ENCODE data around the gene PYROXD2. TPM values are rescaled to one million over a fixed set of nuclear protein-coding genes. Genes with fewer than 3 reads are reported as not detected.

PYROXD2 gene
- total and polyA plus RNA-seq, 2 of the 13 experiments (the other 11 are each of a cell fraction or from before 2014, with no cell fraction given) = 2.0 to 6.2 TPM

- TF ChIP-seq FOXK1 (CRISPR knock-in tag; IDR thresholded peaks at IDR 0.05; ENCODE audit: borderline replicate concordance, low read depth) = peak; percentile 82; the same call in 1 of the 2 replicates
- TF ChIP-seq SKI (IDR thresholded peaks at IDR 0.05; ENCODE audit: partially characterized antibody) = peak; percentile 14
- TF ChIP-seq PBX3 (CRISPR knock-in tag; IDR thresholded peaks at IDR 0.05; ENCODE audit: borderline replicate concordance) = no peak
- TF ChIP-seq SOX13 (IDR thresholded peaks at IDR 0.05) = no peak
- no peak; a peak in 1 of 4 replicates for TF ChIP-seq SOX13 (CRISPR knock-in tag; conservative IDR thresholded peaks at IDR 0.05 in 1 of 2, IDR thresholded peaks at IDR 0.05 in 1 of 2)
- TF ChIP-seq ATF2 (CRISPR knock-in tag; IDR thresholded peaks at IDR 0.05) = peak; percentile 26; the same call in 1 of the 2 replicates
- peak in 1 of 2 experiments; percentile 85; a peak in 2 of 4 replicates for TF ChIP-seq ATF4 (CRISPR knock-in tag; IDR thresholded peaks at IDR 0.05)
- no peak for TF ChIP-seq HMGA1 (CRISPR knock-in tag; conservative IDR thresholded peaks at IDR 0.05)
- TF ChIP-seq BCLAF1 (IDR thresholded peaks at IDR 0.05) = no peak
- TF ChIP-seq AGO1 (IDR thresholded peaks at IDR 0.05; ENCODE audit: low read depth, low read length, poor library complexity, severe bottlenecking) = no peak
- peak; percentile 97 for TF ChIP-seq JUN (CRISPR knock-in tag; IDR thresholded peaks at IDR 0.05)
- TF ChIP-seq ZNF513 (CRISPR knock-in tag; conservative IDR thresholded peaks at IDR 0.05) = no peak
- no peak for TF ChIP-seq ZNF737 (CRISPR knock-in tag; IDR thresholded peaks at IDR 0.05; ENCODE audit: borderline replicate concordance)
- no peak for TF ChIP-seq ARID2 (CRISPR knock-in tag; IDR thresholded peaks at IDR 0.05; ENCODE audit: borderline replicate concordance)
- TF ChIP-seq ZNF12 (CRISPR knock-in tag; IDR thresholded peaks at IDR 0.05) = 0 out of 2 replicates have a peak, but pooled peaks have one; percentile 19
- TF ChIP-seq THAP11 (CRISPR knock-in tag; IDR thresholded peaks at IDR 0.05) = 0 out of 2 replicates have a peak, but pooled peaks have one; percentile 27
- no peak for TF ChIP-seq ZNF766 (CRISPR knock-in tag; IDR thresholded peaks at IDR 0.05; ENCODE audit: borderline replicate concordance)
- TF ChIP-seq RNF219 (CRISPR knock-in tag; IDR thresholded peaks at IDR 0.05) = no peak
Observed at GRCh38 chr10:98460837-98461499, 46.0 kb upstream of the PYROXD2 start (continued).
